Right atrium auricular region (tissue), 2 donors: Measurements from ENCODE around the gene TMEM231. TPM values are rescaled to one million over a fixed set of nuclear protein-coding genes. Genes with fewer than 3 reads are reported as not detected.

Source experiments
- DNase-seq: peaks from one replicate; pipeline ENCODE4 v3.0.0-alpha.2; 2019; ENCODE audit warnings: low spot score
- H3K27ac ChIP-seq, 2 donors: fragments of 200-600 bp; sonication (generic); 1 replicate in 1 of 2; 2 replicates in 1 of 2; pipeline ENCODE4 v1.5.1; 2016 to 2019
- H3K27me3 ChIP-seq, 2 donors: fragments of 200-600 bp; sonication (generic); one replicate each; pipeline versions ENCODE4 v1.5.1 to v1.6.0; 2017 to 2019
- H3K36me3 ChIP-seq: fragments of 200-600 bp; sonication (generic); one replicate; pipeline ENCODE4 v1.5.1; 2016
- H3K4me1 ChIP-seq, 2 donors: fragments of 200-600 bp; sonication (generic); one replicate each; pipeline versions ENCODE4 v1.5.1 to v1.6.0; 2017 to 2019
- H3K4me3 ChIP-seq, 2 donors: fragments of 200-600 bp; sonication (generic); 1 replicate in 1 of 2; 2 replicates in 1 of 2; pipeline ENCODE4 v1.5.1; 2017 to 2019; ENCODE audit warnings: mild to moderate bottlenecking in 1 of 2, moderate library complexity in 1 of 2
- H3K9me3 ChIP-seq, 2 donors: fragments of 200-600 bp; sonication (generic); one replicate each; pipeline ENCODE4 v1.5.1; 2019
- total RNA-seq, 2 donors: library from RNA; depleted of rRNA; stranded (reverse); fragments of >200 nt; gene quantifications; one replicate each; pipeline ENCODE4 v1.1.0, GENCODE V29; 2016
- TF ChIP-seq, protein P1 (sequence below), 2 donors: fragments of 200-600 bp; sonication (generic); IDR thresholded peaks; one replicate each; pipeline ENCODE4 v1.5.1; 2019; ENCODE audit warnings: antibody characterized with exemption in 2 of 2

Gene TMEM231
- total RNA-seq, 2 donors from 2014 or later: 4.7 to 5.9 TPM

- DNase-seq: no peak
- TF ChIP-seq, protein P1, sequence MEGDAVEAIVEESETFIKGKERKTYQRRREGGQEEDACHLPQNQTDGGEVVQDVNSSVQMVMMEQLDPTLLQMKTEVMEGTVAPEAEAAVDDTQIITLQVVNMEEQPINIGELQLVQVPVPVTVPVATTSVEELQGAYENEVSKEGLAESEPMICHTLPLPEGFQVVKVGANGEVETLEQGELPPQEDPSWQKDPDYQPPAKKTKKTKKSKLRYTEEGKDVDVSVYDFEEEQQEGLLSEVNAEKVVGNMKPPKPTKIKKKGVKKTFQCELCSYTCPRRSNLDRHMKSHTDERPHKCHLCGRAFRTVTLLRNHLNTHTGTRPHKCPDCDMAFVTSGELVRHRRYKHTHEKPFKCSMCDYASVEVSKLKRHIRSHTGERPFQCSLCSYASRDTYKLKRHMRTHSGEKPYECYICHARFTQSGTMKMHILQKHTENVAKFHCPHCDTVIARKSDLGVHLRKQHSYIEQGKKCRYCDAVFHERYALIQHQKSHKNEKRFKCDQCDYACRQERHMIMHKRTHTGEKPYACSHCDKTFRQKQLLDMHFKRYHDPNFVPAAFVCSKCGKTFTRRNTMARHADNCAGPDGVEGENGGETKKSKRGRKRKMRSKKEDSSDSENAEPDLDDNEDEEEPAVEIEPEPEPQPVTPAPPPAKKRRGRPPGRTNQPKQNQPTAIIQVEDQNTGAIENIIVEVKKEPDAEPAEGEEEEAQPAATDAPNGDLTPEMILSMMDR (IDR thresholded peaks at IDR 0.05): no peak
- H3K4me3 ChIP-seq: no peak within 1 kb of the TSS
Measured at GRCh38 chr16:75535901-75536300, 20.2 kb downstream of the TMEM231 start, which contains the start of gene CHST5. Gene CHST5 (minus strand): TSS chr16:75536108. CDS start chr16:75530384, 5,724 bp downstream.

DNA sequence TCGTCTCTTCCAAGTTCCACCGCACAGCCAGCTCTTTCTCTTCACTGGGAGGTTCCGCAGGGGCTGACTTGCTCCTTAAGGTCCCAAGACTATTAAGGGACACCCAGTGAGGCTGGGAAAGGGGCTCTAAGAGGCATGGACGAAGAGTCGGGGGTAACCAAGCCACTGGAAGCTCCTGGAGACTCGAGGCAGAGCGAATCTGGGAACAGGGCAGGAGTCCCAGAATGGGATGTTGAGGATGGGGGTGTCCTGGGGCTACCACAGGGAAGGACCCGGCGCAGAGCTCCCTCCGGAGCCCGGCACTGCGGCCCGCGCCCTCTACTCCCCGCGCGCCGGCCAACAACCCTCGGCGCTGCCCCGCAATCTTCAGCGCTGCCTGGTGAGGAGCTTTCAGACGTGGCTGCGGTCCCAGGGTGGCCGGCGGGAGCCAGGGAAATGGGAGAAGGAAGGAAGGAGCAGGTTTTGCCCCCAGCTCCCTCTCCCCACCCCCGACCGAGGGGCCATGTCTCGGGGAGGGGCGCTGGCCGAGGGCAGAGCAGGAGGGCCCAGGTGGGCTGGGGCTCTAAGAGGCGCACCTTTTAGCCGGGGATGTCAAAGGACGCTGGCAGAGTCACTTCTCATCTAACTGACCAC, 20.7 kb downstream of the TMEM231 start:
- no peaks in the 10 kb centered on the region for H3K36me3 ChIP-seq
- H3K27me3 ChIP-seq: no peaks in the 10 kb centered on the region
- peaks cover 0 to 6% of the 10 kb centered on the region in 2 donors for H3K4me1 ChIP-seq
- TF ChIP-seq, protein P1 (IDR thresholded peaks at IDR 0.05): no peak
- DNase-seq: no peak
- no peak overlapping the region for H3K4me3 ChIP-seq
- no peaks in the 10 kb centered on the region for H3K9me3 ChIP-seq
- no peak overlapping the region for H3K27ac ChIP-seq

More at GRCh38 chr16:75535901-75536300, 20.2 kb downstream of the TMEM231 start, which contains the start of gene CHST5:
- H3K27me3 ChIP-seq: no peaks in the 10 kb centered on the region
- H3K27ac ChIP-seq: no peak within 1 kb of the TSS
- no peaks in the 10 kb centered on the region for H3K9me3 ChIP-seq
- H3K4me1 ChIP-seq: peaks cover 0 to 6% of the 10 kb centered on the region in 2 donors
- H3K36me3 ChIP-seq: no peaks in the 10 kb centered on the region

- H3K9me3 ChIP-seq: no peaks in the 10 kb centered on the region
- TF ChIP-seq, protein P1 (IDR thresholded peaks at IDR 0.05): no peak
- peaks cover 0 to 6% of the 10 kb centered on the region in 2 donors for H3K4me1 ChIP-seq
- no peak overlapping the region for H3K4me3 ChIP-seq
- H3K36me3 ChIP-seq: no peaks in the 10 kb centered on the region
- H3K27me3 ChIP-seq: no peaks in the 10 kb centered on the region
- no peak overlapping the region for H3K27ac ChIP-seq
- DNase-seq: no peak
Measured at GRCh38 chr16:75534560-75535205, 21.4 kb downstream of the TMEM231 start.

GRCh38 chr16:75532791-75533190, 23.3 kb downstream of the TMEM231 start:
- Histone ChIP-seq H3K4me3 (no peak overlapping the region), H3K4me1 (no peaks in the 10 kb centered on the region), H3K27ac (no peak overlapping the region), H3K36me3 (no peaks in the 10 kb centered on the region), H3K27me3 (no peaks in the 10 kb centered on the region), H3K9me3 (no peaks in the 10 kb centered on the region)
- DNase-seq: no peak
- TF ChIP-seq, protein P1 (IDR thresholded peaks at IDR 0.05): no peak

DNA sequence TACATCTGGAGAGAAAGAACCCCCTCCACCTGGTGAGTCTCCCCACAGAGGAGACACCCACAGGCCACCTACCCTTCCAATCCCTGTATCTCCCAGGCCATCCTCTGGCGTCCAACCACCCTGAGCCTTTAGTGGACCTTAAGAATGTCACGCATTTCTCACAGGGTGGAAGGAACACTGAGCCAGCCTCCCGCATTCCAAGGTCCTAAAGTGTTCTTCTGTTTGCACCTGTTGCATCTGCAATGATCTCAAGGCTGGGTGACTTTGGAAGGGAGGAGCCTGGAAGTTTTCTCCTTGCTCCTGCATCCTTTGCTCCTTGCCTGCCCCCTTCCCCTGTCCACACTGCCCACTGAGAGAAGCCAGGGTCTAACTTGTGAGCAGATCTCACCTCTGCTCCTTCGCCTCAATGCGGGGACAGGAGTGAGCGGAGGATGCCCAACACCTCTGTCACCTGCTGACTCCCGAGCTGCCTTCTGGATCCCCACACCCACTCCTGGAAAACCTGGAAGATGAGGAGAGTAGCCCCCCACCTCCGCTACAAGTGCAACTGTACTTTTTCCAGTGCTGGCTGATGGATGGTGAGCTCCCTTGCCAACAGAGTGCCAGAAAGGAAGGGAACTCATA, 23.8 kb downstream of the TMEM231 start:
- TF ChIP-seq, protein P1 (IDR thresholded peaks at IDR 0.05): no peak
- no peaks in the 10 kb centered on the region for H3K36me3 ChIP-seq
- no peaks in the 10 kb centered on the region for H3K27me3 ChIP-seq
- H3K4me3 ChIP-seq: no peak overlapping the region
- no peaks in the 10 kb centered on the region for H3K9me3 ChIP-seq
- DNase-seq: no peak
- no peaks in the 10 kb centered on the region for H3K4me1 ChIP-seq
- H3K27ac ChIP-seq: no peak overlapping the region
